ENCODE measurements around the gene TNXB. TPM values are rescaled to one million over a fixed set of nuclear protein-coding genes. Genes with fewer than 3 reads are reported as not detected.
"Not testable (repeated sequence)": the region's sequence is repeated elsewhere in the genome, so short reads cannot be mapped to it uniquely, and the experiment has no call there.

Gene TNXB
- polyA plus RNA-seq, 3 donors from 2014 or later = not detected

GRCh38 chr6:32037598-32038524, 71.3 kb downstream of the TNXB start, which contains the start of gene CYP21A2:
Gene CYP21A2, plus strand, starts transcription at chr6:32038415. Its CDS starts 8 bp downstream, at chr6:32038423.
- not testable (repeated sequence) for H3K4me1 Mint-ChIP-seq; H3K27me3 Mint-ChIP-seq (ENCODE audit: low read depth in 3 of 3); DNase-seq; H3K9me3 Mint-ChIP-seq; H3K36me3 Mint-ChIP-seq
- peak within 1 kb of the TSS; percentile 12 to 83 (median 48) for H3K27ac Mint-ChIP-seq
- H3K4me3 Mint-ChIP-seq = peak within 1 kb of the TSS in 2 of 5 donors; percentile 38 to 53

- peak overlapping the region in 1 of 6 donors; percentile 42 for H3K27ac Mint-ChIP-seq
- H3K4me1 Mint-ChIP-seq; H3K36me3 Mint-ChIP-seq; DNase-seq; H3K9me3 Mint-ChIP-seq; H3K4me3 Mint-ChIP-seq; H3K27me3 Mint-ChIP-seq (ENCODE audit: low read depth in 3 of 3): not testable (repeated sequence)
These were observed 72.0 kb downstream of the TNXB start for GRCh38 chr6:32037136-32037535.

- not testable (repeated sequence) for H3K27me3 Mint-ChIP-seq (ENCODE audit: low read depth in 3 of 3); H3K36me3 Mint-ChIP-seq; DNase-seq; H3K27ac Mint-ChIP-seq; H3K4me1 Mint-ChIP-seq; H3K4me3 Mint-ChIP-seq; H3K9me3 Mint-ChIP-seq
These were observed 73.7 kb downstream of the TNXB start for GRCh38 chr6:32035283-32036013.

- not testable (repeated sequence) for H3K4me1 Mint-ChIP-seq; H3K27ac Mint-ChIP-seq; DNase-seq; H3K36me3 Mint-ChIP-seq; H3K27me3 Mint-ChIP-seq (ENCODE audit: low read depth in 3 of 3); H3K9me3 Mint-ChIP-seq; H3K4me3 Mint-ChIP-seq
These were observed 79.6 kb downstream of the TNXB start for GRCh38 chr6:32029553-32029952.

GRCh38 chr6:32028631-32029030, 80.5 kb downstream of the TNXB start:
- not testable (repeated sequence) for H3K27me3 Mint-ChIP-seq (ENCODE audit: low read depth in 3 of 3); H3K36me3 Mint-ChIP-seq; H3K27ac Mint-ChIP-seq; H3K4me3 Mint-ChIP-seq; H3K4me1 Mint-ChIP-seq; DNase-seq; H3K9me3 Mint-ChIP-seq

GRCh38 chr6:32022100-32022499, 87.0 kb downstream of the TNXB start:
- not testable (repeated sequence) for H3K4me3 Mint-ChIP-seq; H3K27me3 Mint-ChIP-seq (ENCODE audit: low read depth in 3 of 3); H3K36me3 Mint-ChIP-seq; H3K27ac Mint-ChIP-seq; H3K9me3 Mint-ChIP-seq; H3K4me1 Mint-ChIP-seq; DNase-seq

- H3K36me3 Mint-ChIP-seq; H3K9me3 Mint-ChIP-seq; H3K4me1 Mint-ChIP-seq; H3K4me3 Mint-ChIP-seq; DNase-seq; H3K27me3 Mint-ChIP-seq (ENCODE audit: low read depth in 3 of 3); H3K27ac Mint-ChIP-seq: not testable (repeated sequence)
These were observed 94.6 kb downstream of the TNXB start, which contains the start of gene C4B for GRCh38 chr6:32014547-32014946. Gene C4B, plus strand, starts transcription at chr6:32014795. Its CDS starts 51 bp downstream, at chr6:32014846.

GRCh38 chr6:32013738-32014137, 95.4 kb downstream of the TNXB start:
- H3K4me3 Mint-ChIP-seq; H3K4me1 Mint-ChIP-seq; H3K27me3 Mint-ChIP-seq (ENCODE audit: low read depth in 3 of 3); H3K9me3 Mint-ChIP-seq; H3K27ac Mint-ChIP-seq; DNase-seq; H3K36me3 Mint-ChIP-seq: not testable (repeated sequence)

- DNase-seq; H3K27me3 Mint-ChIP-seq (ENCODE audit: low read depth in 3 of 3); H3K27ac Mint-ChIP-seq: not testable (repeated sequence)
These were observed 96.1 kb downstream of the TNXB start for GRCh38 chr6:32012941-32013617.

GRCh38 chr6:32010856-32011530, 98.1 kb downstream of the TNXB start:
- H3K9me3 Mint-ChIP-seq; H3K27me3 Mint-ChIP-seq (ENCODE audit: low read depth in 3 of 3); DNase-seq; H3K36me3 Mint-ChIP-seq; H3K4me3 Mint-ChIP-seq; H3K27ac Mint-ChIP-seq; H3K4me1 Mint-ChIP-seq: not testable (repeated sequence)

More at GRCh38 chr6:32012941-32013617, 96.1 kb downstream of the TNXB start:
- H3K4me3 Mint-ChIP-seq, H3K36me3 Mint-ChIP-seq, H3K4me1 Mint-ChIP-seq, H3K9me3 Mint-ChIP-seq: not testable (repeated sequence)

- not testable (repeated sequence) for DNase-seq
These were observed 99.6 kb downstream of the TNXB start for GRCh38 chr6:32009537-32009936.

GRCh38 chr6:32008616-32009015, 100.5 kb downstream of the TNXB start:
- not testable (repeated sequence) for H3K36me3 Mint-ChIP-seq; H3K27ac Mint-ChIP-seq; H3K9me3 Mint-ChIP-seq; DNase-seq; H3K4me3 Mint-ChIP-seq; H3K27me3 Mint-ChIP-seq (ENCODE audit: low read depth in 3 of 3); H3K4me1 Mint-ChIP-seq

More at GRCh38 chr6:32009537-32009936, 99.6 kb downstream of the TNXB start:
- not testable (repeated sequence) for H3K9me3 Mint-ChIP-seq; H3K4me3 Mint-ChIP-seq; H3K4me1 Mint-ChIP-seq; H3K27me3 Mint-ChIP-seq (ENCODE audit: low read depth in 3 of 3); H3K36me3 Mint-ChIP-seq; H3K27ac Mint-ChIP-seq

- DNase-seq; H3K4me1 Mint-ChIP-seq; H3K27me3 Mint-ChIP-seq (ENCODE audit: low read depth in 3 of 3); H3K4me3 Mint-ChIP-seq; H3K36me3 Mint-ChIP-seq; H3K27ac Mint-ChIP-seq; H3K9me3 Mint-ChIP-seq: not testable (repeated sequence)
These were observed 101.1 kb downstream of the TNXB start for GRCh38 chr6:32008037-32008436.

Measured in immature natural killer cell (primary cell).